BE2C (cell line): ENCODE measurements around the gene NAA50.

Source experiments
- DNase-seq: peaks from one replicate; pipeline ENCODE4 v3.0.0-alpha.2; 2020
- H3K27me3 ChIP-seq: fragments of 250-450 bp; sonication (Bioruptor Pico); 2 replicates; pipeline ENCODE4 v1.5.1; 2020; ENCODE audit warnings: mild to moderate bottlenecking
- H3K36me3 ChIP-seq: fragments of 250-450 bp; sonication (Bioruptor Pico); 2 replicates; pipeline ENCODE4 v1.5.1; 2020; ENCODE audit warnings: mild to moderate bottlenecking
- H3K4me1 ChIP-seq: fragments of 250-450 bp; sonication (Bioruptor Pico); 2 replicates; pipeline ENCODE4 v1.5.1; 2020
- H3K4me3 ChIP-seq: 2 replicates; pipeline ENCODE4 v1.5.1; 2011; ENCODE audit warnings: low read depth, low read length
- H3K9me3 ChIP-seq: fragments of 250-450 bp; sonication (Bioruptor Pico); 2 replicates; pipeline ENCODE4 v1.5.1; 2020
- TF ChIP-seq, protein P1 (sequence below): IDR thresholded peaks from 2 replicates; pipeline ENCODE4 v1.5.1; 2012; ENCODE audit warnings: mild to moderate bottlenecking, low read depth, low read length

Gene NAA50

DNA sequence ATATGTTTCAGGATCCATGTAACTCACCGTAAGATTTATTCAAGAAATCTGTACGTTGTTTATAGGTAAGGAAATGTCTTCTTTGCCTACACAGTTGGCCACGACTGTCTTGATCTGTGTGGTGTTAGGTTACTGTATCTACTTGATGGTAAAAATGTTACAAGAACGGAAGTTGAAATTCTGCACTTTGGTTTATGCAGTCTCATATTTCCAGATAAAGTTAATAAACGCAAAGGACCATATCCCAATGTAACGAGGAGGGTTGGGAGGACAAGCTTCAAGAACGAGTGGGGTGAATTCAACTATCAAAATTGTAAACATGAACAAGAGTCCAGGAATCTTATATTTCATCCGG, 50.6 kb downstream of the NAA50 start:
- no peaks in the 10 kb centered on the region for H3K27me3 ChIP-seq
- no peaks in the 10 kb centered on the region for H3K4me1 ChIP-seq
- peak overlapping the region; percentile 80 for H3K4me3 ChIP-seq
- TF ChIP-seq, protein P1, sequence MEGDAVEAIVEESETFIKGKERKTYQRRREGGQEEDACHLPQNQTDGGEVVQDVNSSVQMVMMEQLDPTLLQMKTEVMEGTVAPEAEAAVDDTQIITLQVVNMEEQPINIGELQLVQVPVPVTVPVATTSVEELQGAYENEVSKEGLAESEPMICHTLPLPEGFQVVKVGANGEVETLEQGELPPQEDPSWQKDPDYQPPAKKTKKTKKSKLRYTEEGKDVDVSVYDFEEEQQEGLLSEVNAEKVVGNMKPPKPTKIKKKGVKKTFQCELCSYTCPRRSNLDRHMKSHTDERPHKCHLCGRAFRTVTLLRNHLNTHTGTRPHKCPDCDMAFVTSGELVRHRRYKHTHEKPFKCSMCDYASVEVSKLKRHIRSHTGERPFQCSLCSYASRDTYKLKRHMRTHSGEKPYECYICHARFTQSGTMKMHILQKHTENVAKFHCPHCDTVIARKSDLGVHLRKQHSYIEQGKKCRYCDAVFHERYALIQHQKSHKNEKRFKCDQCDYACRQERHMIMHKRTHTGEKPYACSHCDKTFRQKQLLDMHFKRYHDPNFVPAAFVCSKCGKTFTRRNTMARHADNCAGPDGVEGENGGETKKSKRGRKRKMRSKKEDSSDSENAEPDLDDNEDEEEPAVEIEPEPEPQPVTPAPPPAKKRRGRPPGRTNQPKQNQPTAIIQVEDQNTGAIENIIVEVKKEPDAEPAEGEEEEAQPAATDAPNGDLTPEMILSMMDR, result no peak
- DNase-seq, result no peak
- H3K36me3 ChIP-seq, result no peaks in the 10 kb centered on the region
- no peaks in the 10 kb centered on the region for H3K9me3 ChIP-seq

DNA sequence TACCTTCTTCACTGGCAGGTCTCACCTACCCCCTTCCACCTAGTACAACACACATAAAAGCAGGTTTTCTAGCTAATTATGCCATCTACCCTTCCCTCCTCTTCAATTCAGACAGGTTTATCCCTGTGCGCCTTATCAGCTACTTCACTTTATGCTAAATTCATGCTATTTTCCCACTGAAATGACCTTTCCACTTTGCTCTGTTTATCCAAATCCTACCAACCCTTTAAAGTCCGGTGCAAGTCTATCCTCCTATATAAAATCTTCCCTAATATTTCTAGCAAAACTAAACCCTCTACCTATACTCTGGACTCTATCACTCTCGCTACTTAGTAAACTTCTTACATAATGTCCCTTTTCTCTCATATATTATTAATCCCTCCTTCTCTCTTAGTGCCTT, 55.6 kb downstream of the NAA50 start:
- DNase-seq, result no peak
- TF ChIP-seq, protein P1, result no peak

DNA sequence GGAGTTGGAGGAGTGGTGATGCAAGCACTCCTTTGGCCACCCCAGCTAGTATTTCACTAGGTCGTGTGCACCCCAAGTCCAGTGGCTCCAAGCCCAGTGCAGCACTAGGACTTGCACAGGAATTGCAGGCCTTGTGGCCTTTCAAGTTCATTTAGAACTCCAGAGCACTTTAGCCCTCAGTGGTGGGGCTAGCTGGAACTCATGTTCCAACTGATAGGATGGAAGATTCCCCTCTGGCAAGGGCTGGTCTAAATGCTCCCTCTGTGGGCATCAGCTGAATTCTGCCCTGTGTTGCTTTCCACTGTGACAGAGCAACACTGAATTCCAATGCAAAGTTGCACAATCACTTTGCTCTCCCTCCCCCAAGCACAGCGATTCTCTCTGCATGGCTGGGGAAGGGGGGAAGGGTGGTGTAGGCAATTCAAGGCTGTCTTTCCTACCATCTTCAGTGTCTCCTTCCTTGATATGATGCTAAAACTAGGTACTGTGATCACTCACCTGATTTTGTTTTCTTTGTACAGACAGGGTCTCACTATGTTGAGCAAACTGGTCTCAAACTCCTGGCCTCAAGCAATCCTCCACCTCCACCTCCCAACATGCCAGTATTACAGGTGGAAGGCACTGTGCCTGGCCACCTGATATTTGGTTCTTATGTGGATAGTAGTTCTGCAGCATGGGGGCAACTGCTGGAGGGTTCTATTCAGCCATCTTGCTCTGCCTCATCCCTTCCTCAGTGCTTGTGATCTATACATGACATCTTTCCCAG, 59.9 kb downstream of the NAA50 start:
- Histone ChIP-seq H3K4me1 (no peaks in the 10 kb centered on the region), H3K36me3 (no peaks in the 10 kb centered on the region), H3K9me3 (no peaks in the 10 kb centered on the region), H3K4me3 (no peak overlapping the region), H3K27me3 (no peaks in the 10 kb centered on the region)
- DNase-seq, result no peak
- TF ChIP-seq, protein P1, result no peak

More for the DNA sequence above, 55.6 kb downstream of the NAA50 start:
- H3K9me3 ChIP-seq, result no peaks in the 10 kb centered on the region
- H3K4me3 ChIP-seq, result no peak overlapping the region
- H3K36me3 ChIP-seq, result no peaks in the 10 kb centered on the region
- no peaks in the 10 kb centered on the region for H3K4me1 ChIP-seq
- H3K27me3 ChIP-seq, result no peaks in the 10 kb centered on the region

DNA sequence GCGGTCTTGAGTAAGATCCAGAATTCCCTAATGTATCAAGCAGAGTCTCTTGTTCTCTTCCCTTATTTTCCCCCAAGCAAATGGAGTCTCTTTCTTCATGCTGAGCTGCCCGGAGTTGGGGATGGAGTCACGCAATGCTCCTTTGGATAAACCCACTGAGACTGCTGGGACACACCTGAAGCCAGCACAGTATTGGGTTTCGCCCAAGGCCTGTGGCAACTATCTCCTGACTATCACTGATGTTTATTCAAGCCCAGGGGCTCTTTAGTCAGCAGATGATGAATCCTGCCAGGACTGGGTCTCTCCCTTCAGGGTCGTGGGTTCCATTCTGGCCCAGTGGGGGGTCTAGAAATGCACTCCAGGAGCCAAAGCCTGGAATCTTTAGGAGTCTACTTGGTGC, 60.9 kb downstream of the NAA50 start:
- Histone ChIP-seq H3K4me1 (no peaks in the 10 kb centered on the region), H3K9me3 (no peaks in the 10 kb centered on the region)

DNA sequence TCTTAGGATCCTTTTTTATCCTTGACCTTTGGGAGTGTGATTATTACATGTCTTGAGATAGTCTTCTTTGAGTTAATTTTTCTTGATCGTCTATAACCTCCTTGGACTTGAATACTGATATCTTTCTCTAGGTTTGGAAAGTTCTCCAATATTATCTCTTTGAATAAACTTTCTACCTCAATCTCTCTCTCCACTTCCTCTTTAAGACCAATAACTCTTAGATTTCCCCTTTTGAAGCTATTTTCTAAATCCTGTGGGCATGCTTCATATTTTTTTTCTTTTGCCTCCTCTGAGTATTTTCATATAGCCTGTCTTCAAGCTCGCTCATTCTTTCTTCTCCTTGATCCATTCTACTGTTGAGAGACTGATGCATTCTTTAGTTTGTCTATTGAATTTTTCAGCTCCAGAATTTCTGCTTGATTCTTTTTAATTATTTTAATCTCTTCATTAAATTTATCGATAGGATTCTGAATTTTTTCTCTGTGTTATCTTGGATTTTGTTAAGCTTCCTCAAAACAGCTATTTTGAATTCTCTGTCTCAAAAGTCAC, 61.7 kb downstream of the NAA50 start:
- DNase-seq, result no peak
- H3K27me3 ChIP-seq, result no peaks in the 10 kb centered on the region
- H3K4me3 ChIP-seq, result no peak overlapping the region
- TF ChIP-seq, protein P1, result no peak
- H3K9me3 ChIP-seq, result no peaks in the 10 kb centered on the region
- no peaks in the 10 kb centered on the region for H3K36me3 ChIP-seq
- H3K4me1 ChIP-seq, result no peaks in the 10 kb centered on the region

More for the DNA sequence above, 60.9 kb downstream of the NAA50 start:
- Histone ChIP-seq H3K36me3 (no peaks in the 10 kb centered on the region), H3K27me3 (no peaks in the 10 kb centered on the region), H3K4me3 (no peak overlapping the region)
- TF ChIP-seq, protein P1, result no peak
- DNase-seq, result no peak

DNA sequence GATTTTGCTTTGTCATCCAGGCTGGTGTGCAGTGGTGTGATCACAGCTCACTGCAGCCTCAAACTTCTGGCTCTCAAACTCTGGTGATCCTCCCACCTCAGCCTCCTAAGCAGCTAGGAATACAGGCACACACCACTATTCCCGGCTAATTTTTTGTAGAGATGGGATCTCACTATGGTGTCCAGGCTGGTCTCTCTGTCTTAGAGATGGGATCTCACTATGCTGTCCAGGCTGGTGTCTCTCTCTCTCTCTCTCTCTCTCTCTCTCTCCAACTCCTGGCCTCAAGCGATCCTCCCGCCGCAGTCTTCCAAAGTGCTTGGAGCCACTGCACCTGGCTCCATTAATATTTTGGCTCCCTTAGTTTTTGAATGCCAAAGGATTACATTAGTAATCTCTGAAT, 67.3 kb downstream of the NAA50 start:
- H3K4me1 ChIP-seq, result no peaks in the 10 kb centered on the region
- no peak for DNase-seq
- H3K36me3 ChIP-seq, result no peaks in the 10 kb centered on the region; the same call in 1 of the 2 replicates
- TF ChIP-seq, protein P1, result no peak
- no peak overlapping the region for H3K4me3 ChIP-seq
- no peaks in the 10 kb centered on the region for H3K27me3 ChIP-seq
- H3K9me3 ChIP-seq, result no peaks in the 10 kb centered on the region
